Tibial nerve (tissue), 4 donors: ENCODE measurements around the gene SMAD5.

Experiments
- CTCF ChIP-seq, 5 experiments: fragments of 200-600 bp in 3 of 5; fragments of 450-650 bp in 2 of 5; sonication (generic) in 3 of 5; IDR thresholded peaks; one replicate each; pipeline ENCODE4 v1.5.1; 2016 to 2019; ENCODE audit warnings: antibody characterized with exemption in 5 of 5, mild to moderate bottlenecking in 3 of 5, moderate library complexity in 2 of 5
- EP300 ChIP-seq, 2 donors: sonication (generic); formaldehyde crosslinking; IDR thresholded peaks; one replicate each; pipeline ENCODE4 v1.6.1; 2017; ENCODE audit warnings: antibody characterized with exemption in 2 of 2, mild to moderate bottlenecking in 1 of 2
- POLR2A ChIP-seq, 2 donors: fragments of 450-650 bp; IDR thresholded peaks; one replicate each; pipeline ENCODE4 v1.6.1; 2017; ENCODE audit warnings: antibody characterized with exemption in 2 of 2, mild to moderate bottlenecking in 2 of 2, moderate library complexity in 2 of 2

GRCh38 chr5:136094913-136095641 lies 37.6 kb upstream of the SMAD5 start:
- TF ChIP-seq CTCF (IDR thresholded peaks at IDR 0.05) (no peak), POLR2A (IDR thresholded peaks at IDR 0.05) (no peak), EP300 (IDR thresholded peaks at IDR 0.05) (no peak)
